Measurements from ENCODE around the gene CFAP61.
"Not testable (repeated sequence)": the region's sequence is repeated elsewhere in the genome, so short reads cannot be mapped to it uniquely, and the experiment has no call there.

Gene CFAP61

DNA sequence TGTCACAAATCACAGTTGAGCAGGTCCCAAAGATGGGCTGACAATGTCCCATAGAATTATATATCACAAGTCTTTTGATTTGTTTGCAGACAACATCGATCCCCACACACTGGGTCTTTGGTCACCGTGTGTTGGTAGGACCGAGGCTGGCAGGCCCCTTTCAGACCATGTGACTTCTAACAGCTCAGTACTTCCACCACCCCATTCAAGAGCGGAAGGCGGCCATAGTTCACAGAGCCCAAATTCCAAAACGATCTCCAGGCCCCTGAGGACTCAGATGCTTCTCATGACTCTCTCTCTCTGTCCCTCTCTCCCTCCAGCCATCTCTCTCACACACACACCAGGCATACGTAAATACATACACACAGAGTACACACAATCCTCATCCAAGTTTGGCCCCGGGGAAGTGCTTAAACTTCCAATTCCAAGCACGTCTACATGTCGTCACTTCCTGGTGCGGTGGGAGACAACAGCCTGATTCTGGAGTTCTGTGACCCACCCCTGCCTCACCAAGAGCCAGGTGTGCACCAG lies 159.7 kb downstream of the CFAP61 start:
- DNase-seq, result no peak

GRCh38 chr20:20212675-20213096 lies 160.4 kb downstream of the CFAP61 start:
- DNase-seq, result no peak

- no peak for DNase-seq
These were observed 161.3 kb downstream of the CFAP61 start for GRCh38 chr20:20213526-20214121.

DNA sequence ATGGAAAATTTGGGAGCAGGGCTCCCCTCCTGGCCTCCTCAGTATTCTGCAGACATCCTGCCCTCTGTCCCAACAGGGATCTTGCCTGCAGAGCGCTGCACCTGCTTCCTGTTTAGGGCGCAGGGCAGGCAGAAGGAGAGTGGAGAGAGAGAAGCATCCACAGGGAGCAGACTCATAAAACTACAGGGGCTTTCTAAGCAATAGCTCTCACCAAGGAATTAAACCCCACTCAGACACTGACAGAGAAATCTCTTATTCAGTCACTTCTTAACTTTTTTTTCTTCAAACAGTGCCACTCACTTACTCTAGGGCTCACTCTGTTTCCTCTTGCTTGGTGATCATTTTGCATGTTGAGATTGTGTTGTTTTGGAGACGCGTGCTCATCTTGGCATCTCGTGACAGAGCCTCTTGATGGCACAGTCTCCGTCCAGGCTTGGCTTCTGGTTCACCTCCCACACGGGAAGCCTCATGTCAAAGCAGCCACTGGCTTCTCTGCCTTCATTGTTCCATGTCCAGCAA lies 162.5 kb downstream of the CFAP61 start:
- no peak for DNase-seq

GRCh38 chr20:20215976-20216727 lies 163.8 kb downstream of the CFAP61 start:
- DNase-seq, result no peak

- DNase-seq, result no peak
These were observed 164.6 kb downstream of the CFAP61 start for GRCh38 chr20:20216941-20217340.

- DNase-seq, result no peak
These were observed 165.3 kb downstream of the CFAP61 start for GRCh38 chr20:20217621-20218020.

DNA sequence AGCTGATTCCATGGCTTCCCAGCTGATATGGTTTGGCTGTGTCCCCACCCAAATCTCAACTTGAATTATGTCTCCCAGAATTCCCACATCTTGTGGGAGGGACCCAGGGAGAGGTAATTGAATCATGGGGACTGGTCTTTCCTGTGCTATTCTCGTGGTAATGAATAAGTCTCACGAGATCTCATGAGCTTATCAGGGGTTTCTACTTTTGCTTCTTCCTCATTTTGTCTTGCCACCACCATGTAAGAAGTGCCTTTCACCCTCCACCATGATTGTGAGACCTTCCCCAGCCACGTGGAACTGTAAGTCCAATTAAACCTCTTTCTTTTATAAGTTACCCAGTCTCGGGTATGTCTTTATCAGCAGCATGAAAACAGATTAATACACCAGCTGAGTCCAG lies 165.8 kb downstream of the CFAP61 start:
- not testable (repeated sequence) for DNase-seq

DNA sequence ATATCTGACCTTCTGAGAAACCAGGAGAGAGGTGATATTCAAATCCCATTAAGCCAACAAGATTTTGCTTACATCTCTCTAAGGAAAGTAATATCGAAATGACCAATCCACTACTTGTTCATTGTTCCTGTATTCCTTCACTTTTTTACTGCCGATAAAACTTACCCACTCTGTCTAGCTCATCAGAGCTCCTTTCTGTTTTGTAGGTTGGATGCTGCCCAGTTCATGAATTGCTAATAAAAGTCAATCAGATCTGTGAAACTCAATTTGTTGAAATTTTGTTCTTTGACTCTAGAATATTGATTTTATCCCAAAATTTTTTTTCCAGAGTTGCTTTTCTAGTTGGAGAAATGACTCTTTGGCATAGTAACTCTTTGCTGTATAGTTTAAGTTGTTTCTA lies 166.7 kb downstream of the CFAP61 start:
- no peak for DNase-seq

DNA sequence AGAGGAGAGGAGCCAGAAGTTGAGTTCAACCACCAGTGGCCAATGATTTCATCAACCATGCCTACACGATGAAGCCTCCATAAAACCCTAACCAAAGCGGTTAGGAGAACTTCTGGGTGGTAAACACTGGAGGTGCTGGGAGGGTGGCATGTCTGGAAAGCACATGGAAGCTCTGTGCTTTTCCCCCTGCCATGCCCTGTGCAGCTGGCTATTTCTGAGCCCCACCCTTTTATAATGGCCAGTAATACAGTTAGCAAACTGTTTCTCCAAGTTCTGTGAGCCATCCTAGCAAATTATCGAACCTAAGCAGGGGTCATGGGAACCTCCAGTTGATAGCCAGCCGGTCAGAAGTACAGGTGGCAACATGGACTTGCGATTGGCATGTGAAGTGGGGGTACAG lies 167.8 kb downstream of the CFAP61 start:
- no peak for DNase-seq

GRCh38 chr20:20223981-20224380 lies 171.6 kb downstream of the CFAP61 start:
- DNase-seq, result no peak

DNA sequence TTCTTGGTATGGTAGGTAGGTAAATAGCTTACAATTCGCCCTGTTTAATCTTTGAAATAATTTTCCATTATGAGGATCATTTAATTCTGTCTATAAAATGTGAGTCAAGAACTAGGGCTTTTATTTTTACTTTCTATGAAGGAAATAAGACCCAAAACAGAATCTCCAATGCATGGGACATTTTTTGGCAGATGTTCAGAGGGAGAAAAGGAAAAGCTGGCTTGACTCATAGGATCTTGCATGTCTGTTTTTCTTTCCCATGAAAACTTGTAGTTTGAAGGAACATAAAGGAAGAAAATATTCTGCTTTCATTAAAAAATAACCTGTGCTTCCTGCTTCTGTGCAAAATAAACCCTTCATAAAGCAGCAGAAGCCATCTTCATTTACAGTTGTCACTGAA lies 172.5 kb downstream of the CFAP61 start:
- DNase-seq, result no peak

DNA sequence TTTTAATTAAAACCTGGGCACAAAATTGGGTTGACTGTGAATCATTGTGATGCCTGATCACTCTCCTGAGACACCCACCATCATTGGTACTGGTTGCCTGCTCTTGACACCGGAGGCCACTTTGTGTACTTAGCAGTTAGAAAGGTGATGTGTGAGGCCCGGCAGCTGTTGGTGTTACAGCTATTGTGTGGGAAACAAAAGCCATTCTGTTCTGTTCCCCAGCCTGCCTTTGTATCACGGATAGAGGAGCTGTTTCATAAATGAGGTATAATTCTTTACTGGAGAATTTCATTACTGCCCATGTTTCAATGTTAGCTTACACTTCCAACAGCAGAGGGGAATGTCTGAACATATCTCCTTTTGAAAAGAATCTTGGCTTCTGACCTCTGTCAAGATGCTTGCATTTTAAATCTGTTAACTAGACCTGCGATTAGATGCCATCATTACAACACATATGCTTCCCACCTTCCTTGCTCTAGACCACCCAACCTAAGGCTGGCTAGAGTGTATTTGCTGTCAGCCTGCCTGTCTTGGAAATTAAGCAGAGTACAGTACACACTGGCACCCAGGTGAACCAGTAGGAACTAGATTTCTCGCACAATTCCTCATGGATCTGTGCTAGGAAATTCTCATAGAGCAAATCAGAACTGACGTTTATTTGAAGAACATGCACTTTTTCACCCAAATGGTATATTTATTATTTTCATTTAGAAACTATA lies 173.2 kb downstream of the CFAP61 start:
- DNase-seq, result no peak

DNA sequence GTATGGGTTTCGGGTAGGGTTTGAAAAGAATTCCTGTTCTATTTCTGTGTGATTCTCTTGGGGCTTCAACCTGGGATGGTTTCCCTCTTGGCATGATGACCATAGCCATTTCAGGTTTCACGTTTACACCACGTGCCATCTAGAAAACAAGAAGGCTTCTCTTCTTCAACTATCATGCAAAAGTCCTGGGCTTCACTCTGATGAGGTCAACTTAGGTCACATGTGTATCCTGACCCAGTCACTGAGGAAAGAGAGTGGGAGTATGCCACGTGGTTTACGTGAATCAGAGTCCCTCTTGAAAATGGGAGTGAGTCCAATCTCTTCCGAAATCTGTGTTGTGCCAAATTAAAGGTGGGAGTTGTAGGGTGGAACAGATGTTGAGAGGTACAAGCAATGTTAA lies 174.2 kb downstream of the CFAP61 start:
- no peak for DNase-seq

- no peak for DNase-seq
These were observed 174.8 kb downstream of the CFAP61 start for GRCh38 chr20:20227013-20227571.

- DNase-seq, result no peak
These were observed 176.0 kb downstream of the CFAP61 start for GRCh38 chr20:20228351-20228750.

DNA sequence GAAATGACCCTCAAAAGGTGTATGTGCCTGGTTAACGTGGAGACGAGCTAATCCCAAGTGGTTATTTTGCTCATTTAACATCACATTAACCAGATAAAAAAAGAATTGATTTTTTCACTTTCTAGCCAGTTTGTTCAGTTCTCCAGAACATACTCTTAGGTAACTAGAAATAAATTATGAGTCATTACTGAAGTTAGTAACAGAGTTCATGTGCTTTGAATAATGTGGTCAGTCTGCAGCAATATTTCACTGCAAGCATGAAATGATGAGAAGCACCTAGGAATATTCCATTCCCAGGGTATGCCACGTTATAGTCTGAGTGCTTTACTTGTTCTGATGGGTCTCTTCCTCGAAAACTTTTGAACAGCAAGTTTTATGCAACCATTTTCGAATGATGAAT lies 177.3 kb downstream of the CFAP61 start:
- DNase-seq, result no peak

DNA sequence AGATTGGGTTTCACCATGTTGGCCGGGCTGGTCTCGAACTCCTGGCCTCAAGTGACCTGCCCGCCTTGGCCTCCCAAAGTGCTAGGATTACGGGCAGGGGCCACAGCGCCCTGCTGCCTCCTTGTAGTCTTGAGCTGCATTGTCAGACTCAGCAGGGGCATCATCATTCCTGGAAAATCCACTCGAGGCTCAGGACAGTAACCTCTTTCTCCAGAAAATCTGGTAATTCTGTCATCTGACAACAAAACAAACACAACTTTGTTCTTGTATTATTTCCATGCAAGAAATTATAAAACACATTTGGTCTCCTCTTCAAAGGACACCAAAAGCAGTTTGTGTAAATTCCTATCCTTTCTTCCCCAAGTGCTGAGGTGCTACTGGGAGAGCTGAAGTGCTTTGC lies 178.4 kb downstream of the CFAP61 start:
- no peak for DNase-seq

- DNase-seq, result no peak
These were observed 179.4 kb downstream of the CFAP61 start for GRCh38 chr20:20231528-20232298.

GRCh38 chr20:20233041-20233514 lies 180.7 kb downstream of the CFAP61 start:
- DNase-seq, result no peak

- DNase-seq, result no peak
These were observed 183.3 kb downstream of the CFAP61 start for GRCh38 chr20:20235681-20236080.
